ENCODE results near the gene G6PC1. TPM values are rescaled to one million over a fixed set of nuclear protein-coding genes. Genes with fewer than 3 reads are reported as not detected.

G6PC1 gene
- total and polyA plus RNA-seq, 2 experiments from 2014 or later = not detected

- TF ChIP-seq CREB1 (CRISPR knock-in tag; IDR thresholded peaks at IDR 0.05; ENCODE audit: low read depth) (no peak), ZNF114 (CRISPR knock-in tag; IDR thresholded peaks at IDR 0.05) (no peak), POLR2AphosphoS5 (IDR thresholded peaks at IDR 0.05; ENCODE audit: low read depth) (no peak), STAT1 (IDR thresholded peaks at IDR 0.05; ENCODE audit: unreplicated experiment) (no peak), ZNF462 (CRISPR knock-in tag; IDR thresholded peaks at IDR 0.05) (no peak)
Measured at GRCh38 chr17:42944211-42944610, 43.6 kb downstream of the G6PC1 start (continued).

GRCh38 chr17:42946812-42947211 lies 46.2 kb downstream of the G6PC1 start:
- Histone ChIP-seq H3K27me3 (ENCODE audit: insufficient read depth) (no peaks in the 10 kb centered on the region), H3K4me1 (ENCODE audit: insufficient read depth) (no peaks in the 10 kb centered on the region), H3K27ac (ENCODE audit: low read depth) (no peak overlapping the region), H3K36me3 (ENCODE audit: insufficient read depth) (peaks cover 8% of the 10 kb centered on the region; the same call in 1 of the 2 replicates), H2AFZ (no peak overlapping the region), H3K4me3 (no peak overlapping the region), H3K4me2 (no peak overlapping the region), H3K9me2 (ENCODE audit: insufficient read depth) (no peaks in the 10 kb centered on the region), H3K79me2 (replicated peaks; ENCODE audit: insufficient read depth) (no peaks in the 10 kb centered on the region), H3F3A (replicated peaks; ENCODE audit: low read depth) (0 out of 2 replicates have a peak, but pooled peaks cover 3% of the 10 kb centered on the region), H4K20me1 (replicated peaks; ENCODE audit: insufficient read depth) (no peaks in the 10 kb centered on the region; the same call in 1 of the 2 replicates)
- ATAC-seq (no peak), DNase-seq (ENCODE audit: low spot score) (no peak)
- no peak overlapping the region for H3K27ac Mint-ChIP-seq
- no peak overlapping the region for H3K4me3 Mint-ChIP-seq
- no peaks in the 10 kb centered on the region for H3K4me1 Mint-ChIP-seq
- H3K9me3 Mint-ChIP-seq = no peaks in the 10 kb centered on the region
- H3K36me3 Mint-ChIP-seq (ENCODE audit: low read depth) = peaks cover 24% of the 10 kb centered on the region
- peaks cover 3% of the 10 kb centered on the region for H3K27me3 Mint-ChIP-seq (ENCODE audit: insufficient read depth, low read depth, poor library complexity)
- TF ChIP-seq ZNF462 (CRISPR knock-in tag; IDR thresholded peaks at IDR 0.05) = no peak
- TF ChIP-seq JUNB (IDR thresholded peaks at IDR 0.05; ENCODE audit: unreplicated experiment) = no peak
- TF ChIP-seq CREB1 (CRISPR knock-in tag; IDR thresholded peaks at IDR 0.05; ENCODE audit: low read depth) = no peak
- no peak for TF ChIP-seq ZNF114 (CRISPR knock-in tag; IDR thresholded peaks at IDR 0.05)
- TF ChIP-seq POLR2AphosphoS5 (IDR thresholded peaks at IDR 0.05; ENCODE audit: low read depth) = no peak
- TF ChIP-seq EZH2phosphoT487 (IDR thresholded peaks at IDR 0.05; ENCODE audit: unreplicated experiment) = no peak
